HTR-8/SVneo (cell line): ENCODE measurements around the gene ZNF438.
"Not testable (repeated sequence)": the region's sequence is repeated elsewhere in the genome, so short reads cannot be mapped to it uniquely, and the experiment has no call there.

Experiments
- DNase-seq: peaks from one replicate; pipeline ENCODE4 v3.0.0; 2011; ENCODE audit warnings: low spot score, mixed read lengths; ENCODE audit not compliant: insufficient read length
- FAIRE-seq: peaks from 2 replicates; lab custom pipeline; 2011; peaks lifted over from hg19 to GRCh38; lab: Jason Lieb, UNC

The ZNF438 gene

GRCh38 chr10:30963992-30964930 is 67.4 kb downstream of the ZNF438 start:
- FAIRE-seq (peak; percentile 51), DNase-seq (no peak)

GRCh38 chr10:30962522-30962921 is 69.1 kb downstream of the ZNF438 start:
- no peak for FAIRE-seq
- DNase-seq, result no peak

- FAIRE-seq (no peak), DNase-seq (no peak)
These were observed 71.8 kb downstream of the ZNF438 start for GRCh38 chr10:30959836-30960210.

GRCh38 chr10:30949218-30949617 is 82.4 kb downstream of the ZNF438 start:
- not testable (repeated sequence) for FAIRE-seq, DNase-seq

- no peak for FAIRE-seq
These were observed 87.7 kb downstream of the ZNF438 start for GRCh38 chr10:30944005-30944404.

GRCh38 chr10:30943451-30943850 is 88.2 kb downstream of the ZNF438 start:
- DNase-seq (no peak), FAIRE-seq (no peak)

More at GRCh38 chr10:30944005-30944404, 87.7 kb downstream of the ZNF438 start:
- DNase-seq, result no peak

- FAIRE-seq (peak; percentile 23), DNase-seq (no peak)
These were observed 91.4 kb downstream of the ZNF438 start for GRCh38 chr10:30940256-30940655.

GRCh38 chr10:30939643-30940251 is 91.9 kb downstream of the ZNF438 start:
- DNase-seq, result no peak
- no peak for FAIRE-seq

- DNase-seq (no peak), FAIRE-seq (no peak)
These were observed 96.6 kb downstream of the ZNF438 start for GRCh38 chr10:30935078-30935477.

GRCh38 chr10:30931094-30931493 is 100.6 kb downstream of the ZNF438 start:
- no peak for DNase-seq
- no peak for FAIRE-seq

GRCh38 chr10:30929901-30930520 is 101.7 kb downstream of the ZNF438 start:
- DNase-seq, result no peak
- no peak for FAIRE-seq

GRCh38 chr10:30929311-30929729 is 102.3 kb downstream of the ZNF438 start:
- not testable (repeated sequence) for DNase-seq, FAIRE-seq

- FAIRE-seq (no peak), DNase-seq (no peak)
These were observed 102.9 kb downstream of the ZNF438 start for GRCh38 chr10:30928742-30929141.

- FAIRE-seq, result no peak
- DNase-seq, result no peak
These were observed 113.0 kb downstream of the ZNF438 start for GRCh38 chr10:30918651-30919050.

- no peak for DNase-seq
- FAIRE-seq, result no peak
These were observed 113.9 kb downstream of the ZNF438 start for GRCh38 chr10:30917789-30918188.

GRCh38 chr10:30917067-30917466 is 114.6 kb downstream of the ZNF438 start:
- no peak for FAIRE-seq
- no peak for DNase-seq

- no peak for DNase-seq
- FAIRE-seq, result no peak
These were observed 116.5 kb downstream of the ZNF438 start for GRCh38 chr10:30915146-30915545.

- FAIRE-seq (peak; percentile 44), DNase-seq (no peak)
These were observed 120.3 kb downstream of the ZNF438 start for GRCh38 chr10:30911303-30911863.

- no peak for DNase-seq
- FAIRE-seq, result no peak
These were observed 128.1 kb downstream of the ZNF438 start for GRCh38 chr10:30903397-30904138.
